Thyroid gland (tissue), 4 donors: ENCODE measurements around the gene INPP5A. TPM values are rescaled to one million over a fixed set of nuclear protein-coding genes. Genes with fewer than 3 reads are reported as not detected.

ENCODE experiments used
- DNase-seq, 2 donors: peaks; one replicate each; pipeline ENCODE4 v3.0.0-alpha.2; 2019
- H3K27ac ChIP-seq, 3 donors: fragments of 200-600 bp; sonication (generic); 1 replicate in 2 of 3; 2 replicates in 1 of 3; pipeline ENCODE4 v1.5.1; 2016 to 2019; ENCODE audit warnings: mild to moderate bottlenecking in 1 of 3, moderate library complexity in 1 of 3
- H3K27me3 ChIP-seq: fragments of 200-600 bp; sonication (generic); one replicate; pipeline ENCODE4 v1.5.1; 2019
- H3K36me3 ChIP-seq, 2 donors: fragments of 200-600 bp; sonication (generic); one replicate each; pipeline ENCODE4 v1.5.1; 2016 to 2019
- H3K4me1 ChIP-seq, 2 donors: fragments of 200-600 bp; sonication (generic); one replicate each; pipeline ENCODE4 v1.5.1; 2017 to 2019
- H3K4me3 ChIP-seq, 3 donors: fragments of 200-600 bp; sonication (generic); replicated peaks in 1 of 3; 1 replicate in 2 of 3; 2 replicates in 1 of 3; pipeline ENCODE4 v1.5.1; 2016; ENCODE audit warnings: mild to moderate bottlenecking in 1 of 3
- H3K9me3 ChIP-seq: fragments of 200-600 bp; sonication (generic); one replicate; pipeline ENCODE4 v1.5.1; 2017
- CTCF ChIP-seq, 6 experiments: fragments of 200-600 bp in 3 of 6; fragments of 450-650 bp in 3 of 6; sonication (generic) in 3 of 6; IDR thresholded peaks; one replicate each; pipeline ENCODE4 v1.5.1; 2016 to 2019; ENCODE audit warnings: antibody characterized with exemption in 6 of 6, mild to moderate bottlenecking in 2 of 6, inconsistent platforms in 1 of 6, moderate library complexity in 1 of 6
- POLR2A ChIP-seq, 2 donors: fragments of 450-650 bp; IDR thresholded peaks; one replicate each; pipeline ENCODE4 v1.6.1; 2017; ENCODE audit warnings: antibody characterized with exemption in 2 of 2, mild to moderate bottlenecking in 2 of 2, moderate library complexity in 1 of 2
- WGBS, 2 donors: methylation state at CpG; one replicate each; pipeline ENCODE4 v1.1.5; 2017; 5-methylcytosine and 5-hydroxymethylcytosine counted together
- intact Hi-C: fragments of 100-400 bp; cut with DNase I; formaldehyde crosslinking; loops from one replicate; pipeline ENCODE4 v1.15.1; 2023
- total RNA-seq, 4 donors: library from RNA; depleted of rRNA; stranded (reverse); fragments of >200 nt; gene quantifications; one replicate each; pipeline ENCODE4 v1.2.3, GENCODE V29; 2016

INPP5A gene
- total RNA-seq, 4 donors from 2014 or later, result 30.4 to 75.8 (median 41.1) TPM

- no peaks in the 10 kb centered on the region for H3K9me3 ChIP-seq
- no peaks in the 10 kb centered on the region for H3K36me3 ChIP-seq
- no peaks in the 10 kb centered on the region for H3K27me3 ChIP-seq
- H3K4me1 ChIP-seq, result no peaks in the 10 kb centered on the region
- TF ChIP-seq CTCF (IDR thresholded peaks at IDR 0.05) (no peak), POLR2A (IDR thresholded peaks at IDR 0.05) (no peak)
- H3K4me3 ChIP-seq, result no peak overlapping the region
- H3K27ac ChIP-seq, result no peak overlapping the region
- intact Hi-C loops, result no loop called here
- 68 to 75% methylated on average over 14 to 17 of the region's 28 CpGs for whole genome bisulfite sequencing, 2 donors
- DNase-seq, result no peak
These were observed 276.2 kb downstream of the INPP5A start for GRCh38 chr10:132813560-132814468.

- intact Hi-C loops, result no loop called here
- Histone ChIP-seq H3K27me3 (no peaks in the 10 kb centered on the region), H3K4me1 (no peaks in the 10 kb centered on the region), H3K4me3 (no peak overlapping the region), H3K36me3 (no peaks in the 10 kb centered on the region), H3K27ac (no peak overlapping the region), H3K9me3 (no peaks in the 10 kb centered on the region)
- 78 to 84% methylated on average over 11 to 15 of the region's 16 CpGs for WGBS, 2 donors
- no peak for DNase-seq
- TF ChIP-seq CTCF (IDR thresholded peaks at IDR 0.05) (no peak), POLR2A (IDR thresholded peaks at IDR 0.05) (no peak)
These were observed 276.9 kb downstream of the INPP5A start for GRCh38 chr10:132814469-132814856.

GRCh38 chr10:132815168-132815857 is 277.7 kb downstream of the INPP5A start:
- intact Hi-C loops, result no loop called here
- TF ChIP-seq CTCF (IDR thresholded peaks at IDR 0.05) (no peak), POLR2A (IDR thresholded peaks at IDR 0.05) (no peak)
- no peaks in the 10 kb centered on the region for H3K9me3 ChIP-seq
- H3K4me1 ChIP-seq, result no peaks in the 10 kb centered on the region
- H3K4me3 ChIP-seq, result no peak overlapping the region
- no peak overlapping the region for H3K27ac ChIP-seq
- H3K36me3 ChIP-seq, result no peaks in the 10 kb centered on the region
- 83 to 87% methylated on average over 18 of the region's 18 CpGs for WGBS, 2 donors
- H3K27me3 ChIP-seq, result no peaks in the 10 kb centered on the region
- DNase-seq, result no peak

GRCh38 chr10:132816718-132817117 is 279.1 kb downstream of the INPP5A start:
- Histone ChIP-seq H3K9me3 (no peaks in the 10 kb centered on the region), H3K4me3 (no peak overlapping the region), H3K27ac (no peak overlapping the region), H3K36me3 (no peaks in the 10 kb centered on the region), H3K27me3 (no peaks in the 10 kb centered on the region), H3K4me1 (no peaks in the 10 kb centered on the region)
- WGBS, 2 donors, result 81 to 88% methylated on average over 12 of the region's 12 CpGs
- TF ChIP-seq CTCF (IDR thresholded peaks at IDR 0.05), result no peak
- TF ChIP-seq POLR2A (IDR thresholded peaks at IDR 0.05), result no peak
- no peak for DNase-seq
- intact Hi-C loops, result no loop called here

- Histone ChIP-seq H3K27me3 (no peaks in the 10 kb centered on the region), H3K4me1 (no peaks in the 10 kb centered on the region), H3K9me3 (no peaks in the 10 kb centered on the region), H3K27ac (no peak overlapping the region), H3K4me3 (no peak overlapping the region), H3K36me3 (no peaks in the 10 kb centered on the region)
- TF ChIP-seq POLR2A (IDR thresholded peaks at IDR 0.05) (no peak), CTCF (IDR thresholded peaks at IDR 0.05) (no peak)
- no peak for DNase-seq
- 85 to 88% methylated on average over 27 to 28 of the region's 29 CpGs for WGBS, 2 donors
- intact Hi-C loops, result no loop called here
These were observed 280.2 kb downstream of the INPP5A start for GRCh38 chr10:132817701-132818211.
